OCI-LY3 (cell line): Measurements from ENCODE around the gene TARDBP.
A peak's percentile ranks its signal among the peaks of the same experiment; 100 is the strongest.
"Not testable (repeated sequence)": the region's sequence is repeated elsewhere in the genome, so short reads cannot be mapped to it uniquely, and the experiment has no call there.

Experiments
- H2AFZ ChIP-seq: fragments of 200-600, 300-600 bp; shearing (Covaris generic); 2 replicates; pipeline ENCODE4 v1.6.0; 2014; ENCODE audit warnings: antibody characterized with exemption, low read depth, low read length
- H3K27ac ChIP-seq: fragments of 200-600, 300-600 bp; sonication (generic); 2 replicates; pipeline ENCODE4 v1.5.1; 2014; ENCODE audit warnings: mild to moderate bottlenecking, low read length, moderate library complexity, mixed read lengths
- H3K27me3 ChIP-seq: fragments of 200-600, 300-600 bp; sonication (generic); 2 replicates; pipeline ENCODE4 v1.6.1; 2014; ENCODE audit warnings: low read depth, low read length, mixed read lengths
- H3K36me3 ChIP-seq: fragments of 200-600, 300-600 bp; sonication (generic); replicated peaks from 2 replicates; pipeline ENCODE3; 2014; ENCODE audit warnings: low read depth, low read length, mixed read lengths
- H3K4me1 ChIP-seq: fragments of 300-600, 200-600 bp; sonication (generic); 2 replicates; pipeline ENCODE4 v1.6.1; 2014; ENCODE audit warnings: low read length, mixed read lengths
- H3K4me2 ChIP-seq: fragments of 200-600, 300-600 bp; sonication (generic); 2 replicates; pipeline ENCODE4 v1.6.1; 2014; ENCODE audit warnings: low read length, mixed read lengths
- H3K4me3 ChIP-seq: fragments of 300-600, 200-600 bp; sonication (generic); 2 replicates; pipeline ENCODE4 v1.5.1; 2014; ENCODE audit warnings: antibody characterized with exemption, mild to moderate bottlenecking, low read length, moderate library complexity
- H3K79me2 ChIP-seq: fragments of 300-600, 200-600 bp; shearing (Covaris generic); 2 replicates; pipeline ENCODE4 v1.6.1; 2014; ENCODE audit warnings: mild to moderate bottlenecking, low read length, mixed read lengths
- H3K9ac ChIP-seq: fragments of 300-600, 200-600 bp; shearing (Covaris generic); 2 replicates; pipeline ENCODE4 v1.6.0; 2014; ENCODE audit warnings: mild to moderate bottlenecking, low read length, moderate library complexity
- H3K9me3 ChIP-seq: fragments of 200-600, 300-600 bp; shearing (Covaris generic); 2 replicates; pipeline ENCODE4 v1.6.1; 2014; ENCODE audit warnings: low read length, mixed read lengths; ENCODE audit not compliant: insufficient read depth
- H4K20me1 ChIP-seq: fragments of 200-600, 300-600 bp; sonication (generic); 2 replicates; pipeline ENCODE4 v1.6.1; 2016; ENCODE audit warnings: low read length, mixed read lengths; ENCODE audit not compliant: insufficient read depth
- CTCF ChIP-seq: fragments of 200-600, 300-600 bp; sonication (generic); IDR thresholded peaks from 2 replicates; pipeline ENCODE4 v1.5.1; 2014; ENCODE audit warnings: antibody characterized with exemption, low read length, low read depth
- EZH2phosphoT487 ChIP-seq: fragments of 200-600 bp; shearing (Covaris generic); IDR thresholded peaks from 2 replicates; pipeline ENCODE4 v1.6.1; 2018; ENCODE audit warnings: antibody characterized with exemption, mixed run types, low read depth

Gene TARDBP

DNA sequence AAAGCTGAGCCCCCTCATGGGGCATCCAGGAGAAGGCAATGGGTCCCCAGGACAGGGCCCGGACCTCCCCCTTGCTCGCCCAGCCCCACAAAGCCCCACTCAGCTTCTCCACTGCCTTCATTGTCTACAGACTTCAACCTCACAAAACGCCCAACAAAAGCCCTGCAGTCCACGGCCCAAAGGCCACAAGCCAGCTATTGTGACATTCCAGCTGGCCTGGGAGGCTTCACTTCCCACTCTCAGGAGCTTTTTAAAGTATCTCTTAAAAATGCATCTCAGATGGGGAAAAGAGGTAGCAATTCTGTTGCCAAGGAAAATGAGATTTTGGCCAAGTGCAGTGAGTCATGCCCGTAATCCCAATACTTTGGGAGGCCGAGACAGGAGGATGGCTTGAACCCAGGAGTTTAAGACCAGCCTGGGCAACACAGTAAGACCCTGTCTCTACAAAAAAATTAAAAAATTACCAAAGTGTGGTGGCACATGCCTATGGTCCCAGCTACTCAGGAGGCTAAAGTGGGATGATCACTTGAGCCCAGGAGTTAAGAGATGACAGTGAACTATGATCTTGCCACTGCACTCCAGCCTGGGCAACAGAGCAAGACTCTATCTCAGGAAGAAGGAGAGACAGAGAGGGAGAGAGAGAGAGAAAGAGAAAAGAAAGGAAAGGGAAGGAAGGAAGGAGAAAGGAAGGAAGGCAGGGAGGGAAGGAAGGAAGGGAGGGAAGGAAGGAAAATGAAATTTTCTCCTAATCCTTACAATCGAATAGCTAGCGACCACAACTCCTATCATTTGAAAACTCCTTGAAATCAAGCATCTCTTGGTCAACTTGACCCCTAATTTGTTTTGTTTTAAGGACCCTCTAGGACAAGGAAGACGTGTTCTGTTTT, 31.4 kb upstream of the TARDBP start:
- Histone ChIP-seq H3K4me2 (no peak overlapping the region), H3K4me3 (no peak overlapping the region), H3K9me3 (no peaks in the 10 kb centered on the region), H4K20me1 (no peaks in the 10 kb centered on the region), H3K9ac (no peak overlapping the region), H3K4me1 (peaks cover 12% of the 10 kb centered on the region), H3K27me3 (peaks cover 5% of the 10 kb centered on the region), H3K79me2 (no peaks in the 10 kb centered on the region), H2AFZ (no peak overlapping the region), H3K36me3 (no peaks in the 10 kb centered on the region), H3K27ac (no peak overlapping the region)
- TF ChIP-seq EZH2phosphoT487 (no peak), CTCF (no peak)

DNA sequence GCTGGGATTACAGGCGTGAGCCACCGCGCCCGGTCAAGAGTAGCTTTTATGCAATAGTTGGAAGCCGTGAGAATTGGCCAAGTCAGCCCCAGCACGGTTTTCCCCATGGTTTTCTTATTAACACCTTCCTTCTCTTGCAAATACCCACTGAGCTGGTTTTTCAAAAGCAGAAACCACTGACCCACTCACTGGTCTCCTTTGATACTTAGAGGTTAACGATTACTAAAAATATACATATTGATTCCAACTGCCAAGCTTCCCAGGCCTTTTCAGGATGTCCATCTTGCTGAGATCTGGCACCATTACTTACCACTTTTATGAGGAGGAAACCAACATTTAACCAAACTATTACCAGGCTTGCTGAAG, 25.9 kb upstream of the TARDBP start:
- Histone ChIP-seq H3K27me3 (peaks cover 9% of the 10 kb centered on the region), H3K4me3 (no peak overlapping the region), H3K36me3 (no peaks in the 10 kb centered on the region), H2AFZ (no peak overlapping the region), H3K27ac (no peak overlapping the region), H3K4me2 (0 out of 2 replicates have a peak overlapping the region, but pooled peaks have one; percentile 39), H3K4me1 (peaks cover 18% of the 10 kb centered on the region), H3K9me3 (no peaks in the 10 kb centered on the region), H3K9ac (no peak overlapping the region), H3K79me2 (no peaks in the 10 kb centered on the region), H4K20me1 (no peaks in the 10 kb centered on the region)
- TF ChIP-seq EZH2phosphoT487: no peak

DNA sequence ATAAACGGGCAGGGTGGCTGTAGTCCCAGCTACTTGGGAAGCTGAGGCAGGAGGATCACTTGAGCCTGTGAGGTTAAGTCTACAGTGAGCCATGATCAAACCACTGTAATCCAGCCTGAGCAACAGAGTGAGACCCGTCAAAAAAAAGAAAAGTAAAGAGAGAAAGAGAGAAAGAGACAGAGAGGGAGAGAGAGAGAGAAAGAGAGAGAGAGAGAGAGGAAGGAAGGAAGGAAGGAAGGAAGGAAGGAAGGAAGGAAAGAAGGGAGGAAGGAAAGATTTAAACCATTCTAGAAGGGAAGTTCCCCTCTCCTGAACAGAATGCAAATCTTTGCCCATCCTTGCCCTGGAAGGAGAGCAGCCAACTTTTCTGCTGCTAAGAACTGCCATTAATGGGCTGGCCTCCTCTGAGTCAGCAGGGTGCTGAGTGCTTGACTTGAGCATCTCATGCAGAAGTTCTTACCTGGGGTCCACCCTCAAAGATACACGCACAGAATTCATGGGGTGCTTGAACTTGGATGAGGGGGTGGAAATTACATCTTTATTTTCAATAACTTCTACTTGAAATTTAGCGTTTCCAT, 24.5 kb upstream of the TARDBP start:
- TF ChIP-seq EZH2phosphoT487 (no peak), CTCF (no peak)
- no peak overlapping the region for H3K27ac ChIP-seq
- no peak overlapping the region for H3K4me2 ChIP-seq
- H3K79me2 ChIP-seq: no peaks in the 10 kb centered on the region
- H3K4me1 ChIP-seq: peaks cover 18% of the 10 kb centered on the region
- H4K20me1 ChIP-seq: no peaks in the 10 kb centered on the region
- H3K36me3 ChIP-seq: no peaks in the 10 kb centered on the region
- no peak overlapping the region for H2AFZ ChIP-seq
- peaks cover 4% of the 10 kb centered on the region; the same call in 1 of the 2 replicates for H3K27me3 ChIP-seq
- H3K4me3 ChIP-seq: no peak overlapping the region
- no peak overlapping the region for H3K9ac ChIP-seq
- H3K9me3 ChIP-seq: no peaks in the 10 kb centered on the region

DNA sequence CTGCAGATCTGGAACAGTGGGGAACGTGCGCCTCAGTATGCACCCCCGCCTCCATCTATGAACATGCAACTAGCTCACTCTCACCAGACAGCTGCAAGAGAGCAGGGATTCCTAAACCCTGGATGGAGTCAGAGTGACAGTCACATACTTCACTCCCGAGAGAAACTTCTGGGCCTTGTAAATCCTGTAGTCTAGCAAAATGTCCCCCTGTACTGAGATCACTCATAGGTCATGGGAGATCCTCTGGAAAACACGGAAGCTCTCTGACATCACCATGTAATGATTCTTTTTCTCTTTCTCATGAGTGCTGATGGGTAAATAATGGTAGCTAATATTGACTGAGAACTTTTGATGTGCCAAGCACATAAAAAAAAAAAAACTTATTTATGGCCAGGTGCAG, 23.4 kb upstream of the TARDBP start:
- peaks cover 4% of the 10 kb centered on the region; the same call in 1 of the 2 replicates for H3K27me3 ChIP-seq
- H3K4me2 ChIP-seq: no peak overlapping the region
- TF ChIP-seq CTCF (no peak), EZH2phosphoT487 (no peak)
- no peaks in the 10 kb centered on the region for H3K9me3 ChIP-seq
- H3K4me3 ChIP-seq: no peak overlapping the region
- H4K20me1 ChIP-seq: no peaks in the 10 kb centered on the region
- no peak overlapping the region for H3K9ac ChIP-seq
- H2AFZ ChIP-seq: no peak overlapping the region
- H3K4me1 ChIP-seq: peaks cover 18% of the 10 kb centered on the region
- no peaks in the 10 kb centered on the region for H3K36me3 ChIP-seq
- no peaks in the 10 kb centered on the region for H3K79me2 ChIP-seq
- H3K27ac ChIP-seq: no peak overlapping the region

- not testable (repeated sequence) for H3K4me2 ChIP-seq, H3K27ac ChIP-seq, H3K9ac ChIP-seq, H4K20me1 ChIP-seq, H2AFZ ChIP-seq, H3K27me3 ChIP-seq, H3K9me3 ChIP-seq, H3K79me2 ChIP-seq, H3K4me3 ChIP-seq, H3K36me3 ChIP-seq
- H3K4me1 ChIP-seq: peaks cover 17% of the 10 kb centered on the region
Observed at GRCh38 chr1:10989920-10990516, 22.4 kb upstream of the TARDBP start.
